ENCODE measurements around the gene PITX3. TPM values are rescaled to one million over a fixed set of nuclear protein-coding genes. Genes with fewer than 3 reads are reported as not detected.

Gene PITX3
- total and polyA plus RNA-seq, 9 of the 15 experiments (the other 6 are each of a cell fraction or from before 2014, with no cell fraction given): 0.30 to 0.98 (median 0.95) TPM; not detected in 6

DNA sequence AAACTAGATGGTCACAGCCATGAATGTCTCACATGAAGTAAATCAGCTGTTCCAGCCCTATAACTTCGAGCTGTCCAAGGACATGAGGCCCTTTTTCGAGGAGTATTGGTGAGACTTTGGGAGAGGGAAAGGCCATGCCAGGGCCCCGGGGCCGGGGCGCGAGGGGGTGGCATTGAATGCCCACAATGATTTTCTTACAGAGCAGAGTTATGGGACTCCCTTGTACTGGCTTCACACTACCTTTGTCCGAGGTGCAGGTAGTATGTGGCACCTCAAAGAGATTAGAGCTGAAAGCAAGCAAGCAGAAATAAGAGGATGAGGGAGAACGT, 14.8 kb downstream of the PITX3 start:
- FAIRE-seq (no peak), DNase-seq (ENCODE audit: extremely low read depth in 1 of 4, low spot score in 3 of 4) (no peak), ATAC-seq (no peak)
- CTCF ChIA-PET (ENCODE audit: low intra/inter-chr PET ratio): no interaction called here
- Histone ChIP-seq H3K9me3 (replicated peaks; ENCODE audit: control insufficient read depth, insufficient read depth, low read depth, low read length) (no peaks in the 10 kb centered on the region), H3K4me2 (ENCODE audit: insufficient read depth, low read length) (peak overlapping the region; percentile 75), H3K27me3 (ENCODE audit: control insufficient read depth in 2 of 2, insufficient read depth in 2 of 2, low read length in 2 of 2) (peaks cover 0 to 5% of the 10 kb centered on the region in 2 experiments; a peak in 1 of 5 replicates), H3K4me3 (peak overlapping the region; percentile 28), H3K27ac (ENCODE audit: extremely low read depth, low read depth, low read length) (no peak overlapping the region), H3K4me1 (replicated peaks in 1 of 2; ENCODE audit: control insufficient read depth in 2 of 2, insufficient read depth in 2 of 2, low read length in 2 of 2) (peaks cover 11 to 28% of the 10 kb centered on the region in 2 experiments; a peak in 4 of 5 replicates), H2AFZ (ENCODE audit: low read depth, low read length) (peak overlapping the region; percentile 84), H3K36me3 (ENCODE audit: control insufficient read depth, insufficient read depth, low read length) (no peaks in the 10 kb centered on the region), H3K79me2 (ENCODE audit: control insufficient read depth, insufficient read depth, low read length) (no peaks in the 10 kb centered on the region), H4K20me1 (replicated peaks; ENCODE audit: control insufficient read depth, insufficient read depth, low read length) (no peaks in the 10 kb centered on the region), H3K9me1 (ENCODE audit: control insufficient read depth, insufficient read depth, low read length) (no peaks in the 10 kb centered on the region), H3K9ac (ENCODE audit: insufficient read depth in 1 of 2, low read depth in 2 of 2, low read length in 2 of 2) (peak overlapping the region; percentile 8 to 86; a peak in 2 of 4 replicates)
- intact Hi-C loops (cut with micrococcal nuclease) (no loop called here), in situ Hi-C loops (cut with MboI) (loop anchor here (5.0 to 25.0 kb wide), 2 partner anchors 121 to 361 kb away; no protein-coding TSS in a partner anchor)
- TF ChIP-seq, protein P1, sequence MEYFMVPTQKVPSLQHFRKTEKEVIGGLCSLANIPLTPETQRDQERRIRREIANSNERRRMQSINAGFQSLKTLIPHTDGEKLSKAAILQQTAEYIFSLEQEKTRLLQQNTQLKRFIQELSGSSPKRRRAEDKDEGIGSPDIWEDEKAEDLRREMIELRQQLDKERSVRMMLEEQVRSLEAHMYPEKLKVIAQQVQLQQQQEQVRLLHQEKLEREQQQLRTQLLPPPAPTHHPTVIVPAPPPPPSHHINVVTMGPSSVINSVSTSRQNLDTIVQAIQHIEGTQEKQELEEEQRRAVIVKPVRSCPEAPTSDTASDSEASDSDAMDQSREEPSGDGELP (CRISPR knock-in tag; IDR thresholded peaks at IDR 0.05; ENCODE audit: borderline replicate concordance): 0 out of 2 replicates have a peak, but pooled peaks have one; percentile 29
- TF ChIP-seq DACH1 (IDR thresholded peaks at IDR 0.05; ENCODE audit: partially characterized antibody): peak; percentile 68
- no peak for TF ChIP-seq PTTG1 (tag; IDR thresholded peaks at IDR 0.05; ENCODE audit: low read depth)
- WGBS (ENCODE audit: insufficient coverage, low coverage, missing lambda C conversion rate): 40% methylated on average over 7 of the region's 8 CpGs
- BruUV-seq (replicated peaks): no TSS peak
- POLR2A ChIA-PET: interaction anchor here (0.6 to 1.7 kb wide), 5 partner anchors 11 to 123 kb away, joined by 3 to 10 read pairs (median 4); partner anchors contain the start of gene PITX3
